Measurements from ENCODE around the gene CLEC19A. TPM values are rescaled to one million over a fixed set of nuclear protein-coding genes. Genes with fewer than 3 reads are reported as not detected.

CLEC19A gene
- total RNA-seq, 1 experiment from 2014 or later, result 0.09 TPM

GRCh38 chr16:19307587-19308241 lies 22.2 kb downstream of the CLEC19A start (continued):
- TF ChIP-seq AR (CRISPR knock-in tag; IDR thresholded peaks at IDR 0.05) (no peak), ERG (CRISPR knock-in tag; IDR thresholded peaks at IDR 0.05) (no peak), GABPB1 (CRISPR knock-in tag; IDR thresholded peaks at IDR 0.05) (no peak)
- TF ChIP-seq, protein P1, sequence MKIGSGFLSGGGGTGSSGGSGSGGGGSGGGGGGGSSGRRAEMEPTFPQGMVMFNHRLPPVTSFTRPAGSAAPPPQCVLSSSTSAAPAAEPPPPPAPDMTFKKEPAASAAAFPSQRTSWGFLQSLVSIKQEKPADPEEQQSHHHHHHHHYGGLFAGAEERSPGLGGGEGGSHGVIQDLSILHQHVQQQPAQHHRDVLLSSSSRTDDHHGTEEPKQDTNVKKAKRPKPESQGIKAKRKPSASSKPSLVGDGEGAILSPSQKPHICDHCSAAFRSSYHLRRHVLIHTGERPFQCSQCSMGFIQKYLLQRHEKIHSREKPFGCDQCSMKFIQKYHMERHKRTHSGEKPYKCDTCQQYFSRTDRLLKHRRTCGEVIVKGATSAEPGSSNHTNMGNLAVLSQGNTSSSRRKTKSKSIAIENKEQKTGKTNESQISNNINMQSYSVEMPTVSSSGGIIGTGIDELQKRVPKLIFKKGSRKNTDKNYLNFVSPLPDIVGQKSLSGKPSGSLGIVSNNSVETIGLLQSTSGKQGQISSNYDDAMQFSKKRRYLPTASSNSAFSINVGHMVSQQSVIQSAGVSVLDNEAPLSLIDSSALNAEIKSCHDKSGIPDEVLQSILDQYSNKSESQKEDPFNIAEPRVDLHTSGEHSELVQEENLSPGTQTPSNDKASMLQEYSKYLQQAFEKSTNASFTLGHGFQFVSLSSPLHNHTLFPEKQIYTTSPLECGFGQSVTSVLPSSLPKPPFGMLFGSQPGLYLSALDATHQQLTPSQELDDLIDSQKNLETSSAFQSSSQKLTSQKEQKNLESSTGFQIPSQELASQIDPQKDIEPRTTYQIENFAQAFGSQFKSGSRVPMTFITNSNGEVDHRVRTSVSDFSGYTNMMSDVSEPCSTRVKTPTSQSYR (CRISPR knock-in tag; IDR thresholded peaks at IDR 0.05), result 0 out of 2 replicates have a peak, but pooled peaks have one; percentile 31

DNA sequence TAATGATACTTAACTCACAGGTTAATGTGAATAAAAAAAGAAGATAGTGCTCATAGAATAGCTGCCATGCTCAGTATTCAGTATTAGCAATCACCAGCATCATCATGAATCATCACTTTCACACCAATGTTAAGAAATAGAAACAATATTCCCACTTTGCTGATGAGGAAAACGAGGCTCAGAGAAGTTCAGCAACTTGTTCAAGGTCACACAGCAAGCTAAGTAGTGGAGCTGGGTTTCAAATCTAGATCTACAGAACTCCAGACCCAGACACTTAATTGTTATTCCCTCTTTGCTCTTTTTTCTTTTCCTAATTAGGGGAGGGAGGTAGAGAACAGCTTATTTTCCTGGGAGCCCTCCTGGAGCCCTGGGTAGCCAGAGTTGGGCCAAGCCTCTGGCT lies 22.9 kb downstream of the CLEC19A start:
- Mint-ChIP-seq H3K36me3 (peaks cover 12% of the 10 kb centered on the region), H3K9me3 (peaks cover 16% of the 10 kb centered on the region), H3K27me3 (ENCODE audit: low read depth) (0 out of 2 replicates have a peak, but pooled peaks cover 3% of the 10 kb centered on the region), H3K27ac (no peak overlapping the region), H3K4me3 (no peak overlapping the region), H3K4me1 (0 out of 2 replicates have a peak, but pooled peaks cover 4% of the 10 kb centered on the region)
- ChIA-PET CTCF (no interaction called here), POLR2A (no interaction called here)
- ATAC-seq (no peak), DNase-seq (ENCODE audit: low spot score) (no peak)
- TF ChIP-seq, protein P2, sequence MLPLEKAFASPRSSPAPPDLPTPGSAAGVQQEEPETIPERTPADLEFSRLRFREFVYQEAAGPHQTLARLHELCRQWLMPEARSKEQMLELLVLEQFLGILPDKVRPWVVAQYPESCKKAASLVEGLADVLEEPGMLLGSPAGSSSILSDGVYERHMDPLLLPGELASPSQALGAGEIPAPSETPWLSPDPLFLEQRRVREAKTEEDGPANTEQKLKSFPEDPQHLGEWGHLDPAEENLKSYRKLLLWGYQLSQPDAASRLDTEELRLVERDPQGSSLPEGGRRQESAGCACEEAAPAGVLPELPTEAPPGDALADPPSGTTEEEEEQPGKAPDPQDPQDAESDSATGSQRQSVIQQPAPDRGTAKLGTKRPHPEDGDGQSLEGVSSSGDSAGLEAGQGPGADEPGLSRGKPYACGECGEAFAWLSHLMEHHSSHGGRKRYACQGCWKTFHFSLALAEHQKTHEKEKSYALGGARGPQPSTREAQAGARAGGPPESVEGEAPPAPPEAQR (CRISPR knock-in tag; IDR thresholded peaks at IDR 0.05), result no peak
- TF ChIP-seq NR2C2 (CRISPR knock-in tag; IDR thresholded peaks at IDR 0.05) (no peak), TP53 (CRISPR knock-in tag; IDR thresholded peaks at IDR 0.05) (no peak), E2F4 (CRISPR knock-in tag; IDR thresholded peaks at IDR 0.05; ENCODE audit: borderline replicate concordance, low read depth) (no peak), ELF4 (CRISPR knock-in tag; IDR thresholded peaks at IDR 0.05; ENCODE audit: low read depth) (no peak), NFE2L1 (CRISPR knock-in tag; IDR thresholded peaks at IDR 0.05) (no peak), ETV6 (CRISPR knock-in tag; IDR thresholded peaks at IDR 0.05) (no peak), TEAD4 (CRISPR knock-in tag; IDR thresholded peaks at IDR 0.05) (no peak)
- TF ChIP-seq, protein P3, sequence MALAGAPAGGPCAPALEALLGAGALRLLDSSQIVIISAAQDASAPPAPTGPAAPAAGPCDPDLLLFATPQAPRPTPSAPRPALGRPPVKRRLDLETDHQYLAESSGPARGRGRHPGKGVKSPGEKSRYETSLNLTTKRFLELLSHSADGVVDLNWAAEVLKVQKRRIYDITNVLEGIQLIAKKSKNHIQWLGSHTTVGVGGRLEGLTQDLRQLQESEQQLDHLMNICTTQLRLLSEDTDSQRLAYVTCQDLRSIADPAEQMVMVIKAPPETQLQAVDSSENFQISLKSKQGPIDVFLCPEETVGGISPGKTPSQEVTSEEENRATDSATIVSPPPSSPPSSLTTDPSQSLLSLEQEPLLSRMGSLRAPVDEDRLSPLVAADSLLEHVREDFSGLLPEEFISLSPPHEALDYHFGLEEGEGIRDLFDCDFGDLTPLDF (CRISPR knock-in tag; IDR thresholded peaks at IDR 0.05), result no peak
- TF ChIP-seq, protein P4, sequence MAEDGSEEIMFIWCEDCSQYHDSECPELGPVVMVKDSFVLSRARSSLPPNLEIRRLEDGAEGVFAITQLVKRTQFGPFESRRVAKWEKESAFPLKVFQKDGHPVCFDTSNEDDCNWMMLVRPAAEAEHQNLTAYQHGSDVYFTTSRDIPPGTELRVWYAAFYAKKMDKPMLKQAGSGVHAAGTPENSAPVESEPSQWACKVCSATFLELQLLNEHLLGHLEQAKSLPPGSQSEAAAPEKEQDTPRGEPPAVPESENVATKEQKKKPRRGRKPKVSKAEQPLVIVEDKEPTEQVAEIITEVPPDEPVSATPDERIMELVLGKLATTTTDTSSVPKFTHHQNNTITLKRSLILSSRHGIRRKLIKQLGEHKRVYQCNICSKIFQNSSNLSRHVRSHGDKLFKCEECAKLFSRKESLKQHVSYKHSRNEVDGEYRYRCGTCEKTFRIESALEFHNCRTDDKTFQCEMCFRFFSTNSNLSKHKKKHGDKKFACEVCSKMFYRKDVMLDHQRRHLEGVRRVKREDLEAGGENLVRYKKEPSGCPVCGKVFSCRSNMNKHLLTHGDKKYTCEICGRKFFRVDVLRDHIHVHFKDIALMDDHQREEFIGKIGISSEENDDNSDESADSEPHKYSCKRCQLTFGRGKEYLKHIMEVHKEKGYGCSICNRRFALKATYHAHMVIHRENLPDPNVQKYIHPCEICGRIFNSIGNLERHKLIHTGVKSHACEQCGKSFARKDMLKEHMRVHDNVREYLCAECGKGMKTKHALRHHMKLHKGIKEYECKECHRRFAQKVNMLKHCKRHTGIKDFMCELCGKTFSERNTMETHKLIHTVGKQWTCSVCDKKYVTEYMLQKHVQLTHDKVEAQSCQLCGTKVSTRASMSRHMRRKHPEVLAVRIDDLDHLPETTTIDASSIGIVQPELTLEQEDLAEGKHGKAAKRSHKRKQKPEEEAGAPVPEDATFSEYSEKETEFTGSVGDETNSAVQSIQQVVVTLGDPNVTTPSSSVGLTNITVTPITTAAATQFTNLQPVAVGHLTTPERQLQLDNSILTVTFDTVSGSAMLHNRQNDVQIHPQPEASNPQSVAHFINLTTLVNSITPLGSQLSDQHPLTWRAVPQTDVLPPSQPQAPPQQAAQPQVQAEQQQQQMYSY (CRISPR knock-in tag; IDR thresholded peaks at IDR 0.05), result no peak
